Subcutaneous adipose tissue (tissue), 4 donors: ENCODE measurements around the gene TIMM21. TPM values are rescaled to one million over a fixed set of nuclear protein-coding genes. Genes with fewer than 3 reads are reported as not detected.

Source experiments
- CTCF ChIP-seq: fragments of 450-650 bp; IDR thresholded peaks from one replicate; pipeline ENCODE4 v1.5.1; 2016; ENCODE audit warnings: low read depth, mild to moderate bottlenecking, control low read depth, antibody characterized with exemption, moderate library complexity
- total RNA-seq, 4 donors: library from RNA; depleted of rRNA; stranded (reverse); fragments of >200 nt; gene quantifications; one replicate each; pipeline ENCODE4 v1.1.0, GENCODE V29; 2016

TIMM21 gene
- total RNA-seq, 4 donors from 2014 or later = 25.3 to 50.4 (median 33.1) TPM

GRCh38 chr18:74116633-74117554 is 31.4 kb upstream of the TIMM21 start:
- TF ChIP-seq CTCF = no peak

- no peak for TF ChIP-seq CTCF
Measured at GRCh38 chr18:74123200-74123599, 25.1 kb upstream of the TIMM21 start.

GRCh38 chr18:74124642-74125041 is 23.7 kb upstream of the TIMM21 start:
- TF ChIP-seq CTCF = no peak

- no peak for TF ChIP-seq CTCF
Measured at GRCh38 chr18:74126684-74127655, 21.4 kb upstream of the TIMM21 start.

GRCh38 chr18:74128159-74128558 is 20.2 kb upstream of the TIMM21 start:
- TF ChIP-seq CTCF = no peak

- no peak for TF ChIP-seq CTCF
Measured at GRCh38 chr18:74131124-74131523, 17.2 kb upstream of the TIMM21 start.

- no peak for TF ChIP-seq CTCF
Measured at GRCh38 chr18:74132201-74132600, 16.1 kb upstream of the TIMM21 start.
